Measurements from ENCODE around the gene TMOD2.
"Not testable (repeated sequence)": the region's sequence is repeated elsewhere in the genome, so short reads cannot be mapped to it uniquely, and the experiment has no call there.

Gene TMOD2

DNA sequence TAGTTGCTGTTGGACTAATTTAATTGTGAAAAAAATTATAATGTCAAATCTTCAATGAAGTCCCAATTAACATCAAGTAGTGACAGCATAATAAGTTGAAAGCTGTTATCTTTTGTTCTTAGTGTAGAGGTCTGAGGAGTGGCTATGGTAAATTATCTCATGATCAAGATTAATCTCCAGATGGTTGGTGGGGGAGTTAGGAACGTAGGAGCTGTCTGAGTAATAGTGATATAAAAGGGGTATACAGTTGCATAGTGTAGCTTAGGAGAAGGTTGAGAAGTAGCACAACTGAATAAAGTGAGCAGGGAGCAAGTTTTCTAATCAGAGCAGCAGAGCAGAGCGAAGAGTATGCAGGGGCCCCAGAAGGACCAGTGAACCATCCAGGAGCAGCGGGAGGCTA, 19.5 kb downstream of the TMOD2 start:
- DNase-seq (ENCODE audit: extremely low read depth in 1 of 2, low read depth in 1 of 2) = no peak

DNA sequence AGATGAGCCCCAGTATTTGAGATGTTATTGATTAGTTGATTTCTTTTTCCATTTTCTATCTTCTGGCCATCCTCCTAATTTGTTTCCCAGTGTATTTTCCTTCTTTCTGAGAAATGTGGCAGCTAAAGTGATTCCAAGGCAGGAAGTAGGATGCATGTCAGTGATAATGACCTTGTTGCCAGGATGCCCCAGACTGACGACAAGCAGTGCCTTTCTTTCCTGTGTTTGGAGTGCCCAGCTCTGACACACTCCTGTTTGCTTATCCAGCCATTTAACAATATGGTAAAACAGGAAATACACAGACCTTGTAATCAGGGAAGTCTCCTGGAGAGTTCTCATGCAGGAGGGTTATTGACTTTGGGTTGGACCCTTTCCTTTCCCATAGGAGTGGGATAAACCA, 20.4 kb downstream of the TMOD2 start:
- no peak for DNase-seq (ENCODE audit: extremely low read depth in 1 of 2, low read depth in 1 of 2)

DNA sequence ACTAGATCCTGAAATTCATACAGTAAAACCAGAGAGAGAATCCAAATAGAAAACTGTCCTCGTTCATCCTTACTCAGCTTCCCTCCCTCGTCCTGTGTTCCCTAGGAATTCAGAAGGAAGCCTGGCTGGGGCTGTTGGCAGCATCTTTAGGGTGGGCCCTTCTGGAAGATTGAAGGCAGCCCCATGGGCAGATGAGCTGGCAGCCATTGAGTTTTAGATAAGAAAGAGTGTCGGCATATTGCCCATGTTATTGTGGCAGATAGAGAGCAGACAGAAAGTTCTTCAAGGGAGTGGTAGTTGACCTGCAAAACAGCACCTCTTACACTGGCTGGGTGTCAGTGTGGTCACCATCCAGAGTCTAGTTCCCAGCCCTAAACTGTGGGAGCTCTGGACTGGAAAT, 23.5 kb downstream of the TMOD2 start:
- no peak for DNase-seq (ENCODE audit: extremely low read depth in 1 of 2, low read depth in 1 of 2)

DNA sequence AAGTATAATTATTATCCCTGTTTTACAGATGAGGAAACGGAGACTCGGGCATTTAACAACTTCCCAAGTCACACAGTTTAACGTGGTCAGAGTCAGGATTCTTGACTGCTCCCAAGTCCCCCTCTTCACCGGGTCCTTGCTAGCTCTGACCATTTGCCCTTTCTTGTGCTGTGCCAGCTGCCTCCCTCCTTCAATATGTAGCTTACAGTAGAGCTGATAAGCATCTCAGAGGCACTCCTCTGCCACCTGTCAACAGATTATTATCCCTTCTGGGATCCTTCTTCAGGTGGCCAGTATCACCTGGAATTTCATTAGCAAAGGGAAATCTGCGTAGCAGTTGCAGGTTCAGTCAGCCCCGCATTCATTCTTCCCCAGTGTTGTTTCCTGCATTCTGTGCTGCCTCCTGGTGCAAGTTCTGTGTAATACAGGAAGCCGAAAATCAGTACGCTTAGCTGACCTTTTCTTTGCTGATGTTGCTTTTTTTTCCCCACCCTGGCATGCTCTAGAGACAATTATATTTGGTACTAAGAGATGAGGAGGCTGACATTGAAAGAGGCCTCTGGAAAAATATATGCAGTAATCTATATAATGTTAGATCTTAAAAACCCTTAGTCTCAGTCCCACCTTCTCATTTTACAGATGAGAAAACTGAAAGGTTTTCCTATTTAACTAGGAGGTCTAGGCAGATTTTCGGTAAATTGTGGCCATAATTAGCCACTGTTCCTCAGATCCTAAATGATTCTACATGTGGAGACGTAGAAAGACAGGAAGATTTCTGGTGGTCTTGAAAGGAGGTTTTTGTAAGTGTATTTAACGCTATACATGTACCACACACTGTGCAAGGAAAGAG, 24.8 kb downstream of the TMOD2 start:
- DNase-seq (ENCODE audit: extremely low read depth in 1 of 2, low read depth in 1 of 2) = peak in 1 of 2 donors; percentile 19

DNA sequence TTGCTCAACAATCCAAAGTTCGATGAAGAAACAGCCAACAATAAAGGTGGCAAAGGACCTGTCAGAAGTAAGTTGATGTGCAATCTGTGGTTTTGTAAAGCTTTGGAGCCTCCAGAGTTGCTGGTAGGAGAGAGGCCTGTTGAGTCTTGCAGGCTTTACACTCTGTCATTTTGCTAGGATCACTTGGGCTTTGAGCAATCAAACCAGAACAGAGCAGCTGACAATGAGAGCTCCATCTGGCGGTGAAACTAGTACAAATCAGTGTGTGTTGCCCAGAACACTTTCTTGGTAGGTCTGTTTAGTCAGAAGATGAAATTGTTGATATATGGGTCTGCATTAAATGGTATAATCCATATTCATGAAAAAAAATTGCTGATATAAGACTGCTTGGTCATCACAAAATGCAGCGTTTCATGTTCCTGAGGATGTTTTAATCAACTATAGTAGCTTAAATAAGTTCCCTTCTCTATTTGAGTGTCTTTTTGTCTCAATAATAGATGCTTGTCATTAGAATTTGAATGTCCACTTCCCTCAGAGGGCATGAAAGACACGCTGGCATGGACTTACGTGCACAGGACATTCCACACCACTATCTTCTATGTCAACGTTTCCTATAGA, 25.7 kb downstream of the TMOD2 start:
- DNase-seq (ENCODE audit: extremely low read depth in 1 of 2, low read depth in 1 of 2) = peak; percentile 18 to 33

DNA sequence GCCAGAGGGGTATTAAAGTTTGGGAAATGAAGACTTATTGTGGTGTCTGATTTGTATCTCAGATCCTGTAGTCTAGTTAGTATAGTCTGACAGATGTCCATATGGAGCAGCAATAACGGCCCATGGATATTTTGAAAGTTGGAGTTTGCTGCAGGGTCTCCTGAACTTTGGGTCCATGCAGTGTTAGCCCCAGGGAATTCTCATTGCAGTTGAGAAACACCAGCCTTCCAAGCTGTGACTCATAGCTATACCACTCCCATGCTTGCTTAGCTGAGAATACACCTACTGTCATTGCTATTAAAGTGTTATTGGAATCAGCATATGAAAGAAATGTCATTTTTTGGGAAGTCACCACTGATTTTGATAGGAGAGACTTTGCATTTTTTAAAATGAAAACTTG, 29.2 kb downstream of the TMOD2 start:
- DNase-seq (ENCODE audit: extremely low read depth in 1 of 2, low read depth in 1 of 2) = no peak

DNA sequence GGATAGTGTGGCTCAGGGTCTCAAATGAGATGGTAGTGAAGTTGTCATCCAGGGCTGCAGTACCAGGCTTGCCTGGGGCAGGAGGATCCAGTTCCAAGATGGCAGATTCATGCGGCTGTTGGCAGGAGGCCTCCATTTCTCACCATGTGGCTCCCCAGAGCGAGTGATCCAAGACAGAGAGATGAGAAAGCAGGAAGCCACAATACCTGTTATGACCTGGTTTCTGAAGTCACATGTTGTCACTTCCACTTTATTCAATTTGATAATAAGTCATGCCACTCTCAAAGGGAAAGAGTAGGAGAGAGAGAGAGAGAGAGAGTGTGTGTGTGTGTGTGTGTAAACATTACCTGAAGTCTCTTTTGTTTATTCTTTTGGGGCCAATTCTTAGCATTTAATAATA, 30.1 kb downstream of the TMOD2 start:
- DNase-seq (ENCODE audit: extremely low read depth in 1 of 2, low read depth in 1 of 2) = no peak

DNA sequence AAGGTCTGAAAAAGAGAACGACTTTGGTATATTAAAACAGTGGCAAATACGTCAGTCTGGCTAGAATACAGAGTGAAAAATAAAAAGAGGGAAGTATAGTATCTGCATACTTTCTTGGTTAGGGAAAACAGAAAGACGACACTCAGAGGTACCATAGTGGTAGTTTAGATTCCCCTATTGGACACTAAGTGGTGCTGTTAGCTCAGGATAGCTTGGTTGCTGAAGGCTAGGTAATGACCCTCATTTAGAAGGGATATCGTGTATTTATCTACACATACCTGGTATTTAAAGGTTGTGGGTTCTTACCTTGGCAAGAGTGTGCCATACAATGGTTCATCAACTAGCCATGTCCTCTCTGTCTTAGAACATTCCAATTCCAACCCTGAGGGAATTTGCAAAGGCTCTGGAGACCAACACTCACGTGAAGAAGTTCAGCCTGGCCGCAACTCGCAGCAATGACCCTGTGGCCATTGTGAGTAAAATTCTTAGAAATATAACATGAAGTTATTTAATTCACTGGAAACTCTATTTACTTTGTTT, 31.0 kb downstream of the TMOD2 start:
- DNase-seq (ENCODE audit: extremely low read depth in 1 of 2, low read depth in 1 of 2) = no peak

DNA sequence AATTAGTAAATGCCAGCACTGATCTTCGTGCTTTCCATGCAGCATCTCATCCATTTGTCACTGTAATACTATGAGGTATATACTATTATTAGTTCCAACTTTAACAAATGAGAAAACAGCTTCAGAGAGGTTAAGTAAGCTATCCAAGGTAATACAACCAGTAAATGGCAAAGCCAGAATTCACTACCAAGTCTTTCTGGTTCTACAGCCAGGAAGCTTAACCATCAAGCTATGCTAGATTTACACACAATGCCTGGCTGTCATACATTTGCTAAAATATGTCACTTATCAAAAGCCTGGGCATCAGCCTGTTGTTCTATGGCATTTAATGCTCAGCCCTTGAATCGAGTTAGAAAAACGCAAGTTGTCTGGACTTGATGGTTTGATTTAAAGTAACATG, 32.6 kb downstream of the TMOD2 start:
- no peak for DNase-seq (ENCODE audit: extremely low read depth in 1 of 2, low read depth in 1 of 2)

DNA sequence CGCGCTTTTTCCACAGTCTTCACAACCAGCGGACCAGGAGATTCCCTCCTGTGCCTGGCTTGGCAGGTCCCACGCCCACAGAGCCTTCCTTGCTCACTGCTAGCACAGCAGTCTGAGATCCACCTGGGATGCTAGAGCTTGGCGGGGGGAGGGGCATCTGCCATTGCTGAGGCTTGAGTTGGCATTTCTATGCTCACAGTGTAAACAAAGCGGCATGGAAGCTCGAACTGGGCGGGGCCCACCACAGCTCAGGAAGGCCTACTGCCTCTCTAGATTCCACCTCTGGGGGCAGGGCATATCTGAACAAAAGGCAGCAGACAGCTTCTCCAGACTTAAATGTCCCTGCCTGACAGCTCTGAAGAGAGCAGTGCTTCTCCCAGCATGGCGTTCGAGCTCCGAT, 35.7 kb downstream of the TMOD2 start:
- not testable (repeated sequence) for DNase-seq (ENCODE audit: extremely low read depth in 1 of 2, low read depth in 1 of 2)

DNA sequence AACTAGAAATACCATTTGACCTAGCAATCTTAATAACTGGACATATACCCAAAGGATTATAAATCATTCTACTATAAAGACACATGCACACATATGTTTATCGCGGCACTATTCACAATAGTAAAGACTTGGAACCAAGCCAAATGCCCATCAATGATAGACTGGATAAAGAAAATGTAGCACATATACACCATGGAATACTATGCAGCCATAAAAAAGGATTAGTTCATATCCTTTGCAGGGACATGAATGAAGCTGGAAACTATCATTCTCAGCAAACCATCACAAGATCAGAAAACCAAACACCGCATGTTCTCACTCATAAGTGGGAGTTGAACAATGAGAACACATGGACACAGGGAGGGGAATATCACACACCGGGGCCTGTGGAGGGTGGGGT, 41.1 kb downstream of the TMOD2 start:
- not testable (repeated sequence) for DNase-seq (ENCODE audit: extremely low read depth in 1 of 2, low read depth in 1 of 2)

DNA sequence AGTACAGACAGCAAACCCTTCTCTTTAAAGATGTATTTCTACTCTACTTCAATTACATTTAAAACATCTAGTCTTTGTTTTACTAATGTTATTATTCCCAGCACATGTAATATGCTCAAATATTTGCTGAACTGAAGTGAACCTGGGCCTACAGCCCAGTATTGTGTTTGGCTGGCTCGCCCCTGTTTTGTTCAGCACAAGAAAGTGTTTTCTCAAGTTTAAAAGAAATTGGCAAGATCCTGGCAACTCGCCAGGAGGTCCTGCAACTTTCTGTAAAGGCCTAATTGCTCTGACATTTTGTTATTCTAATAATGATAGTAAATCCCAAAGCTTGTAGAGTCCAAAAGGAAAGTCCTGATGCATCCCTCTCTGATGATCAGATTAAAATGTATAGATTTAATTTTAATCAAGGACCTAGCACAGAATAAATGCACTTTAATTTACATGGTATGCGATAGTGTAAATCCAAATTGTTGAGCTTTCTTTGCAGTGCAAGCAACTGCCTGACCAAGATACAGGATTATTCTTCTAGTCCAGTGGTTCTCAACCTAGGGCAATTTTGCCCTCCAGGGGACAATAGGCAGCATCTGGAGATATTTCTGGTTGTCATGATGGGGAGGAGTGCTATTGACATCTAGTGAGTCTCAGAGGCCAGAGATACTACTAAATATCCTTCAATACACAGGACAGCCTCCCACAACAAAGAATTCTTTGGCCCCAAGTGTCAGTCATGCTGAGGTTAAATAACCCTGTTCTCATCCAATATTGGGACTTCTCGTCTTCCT, 42.3 kb downstream of the TMOD2 start:
- no peak for DNase-seq (ENCODE audit: extremely low read depth in 1 of 2, low read depth in 1 of 2)

DNA sequence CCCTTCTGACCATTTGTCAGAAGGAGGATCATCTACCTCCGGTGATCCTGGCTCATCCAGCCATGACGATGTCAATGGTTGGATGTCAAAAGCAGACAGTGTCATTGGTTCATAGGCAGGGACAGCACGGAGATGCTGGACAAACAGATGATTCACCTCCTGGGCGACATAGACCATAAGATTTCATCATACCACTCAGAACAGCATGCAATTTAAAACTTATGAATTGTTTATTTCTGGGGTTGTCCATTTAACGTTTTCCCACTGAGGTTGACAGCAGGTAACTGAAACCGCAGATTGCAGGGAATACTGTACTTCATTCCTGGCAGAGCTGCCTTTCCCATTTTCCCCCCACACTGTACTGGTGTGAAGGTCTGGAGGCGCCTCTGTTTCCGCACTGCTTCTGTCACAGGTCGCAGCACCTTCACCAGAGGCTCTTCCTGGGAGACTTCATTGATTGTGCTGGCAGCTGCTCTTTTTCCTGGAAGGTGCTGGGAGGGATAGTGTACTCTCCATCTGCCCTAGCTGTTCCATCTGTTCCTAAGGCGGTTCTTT, 45.5 kb downstream of the TMOD2 start:
- no peak for DNase-seq (ENCODE audit: extremely low read depth in 1 of 2, low read depth in 1 of 2)

DNA sequence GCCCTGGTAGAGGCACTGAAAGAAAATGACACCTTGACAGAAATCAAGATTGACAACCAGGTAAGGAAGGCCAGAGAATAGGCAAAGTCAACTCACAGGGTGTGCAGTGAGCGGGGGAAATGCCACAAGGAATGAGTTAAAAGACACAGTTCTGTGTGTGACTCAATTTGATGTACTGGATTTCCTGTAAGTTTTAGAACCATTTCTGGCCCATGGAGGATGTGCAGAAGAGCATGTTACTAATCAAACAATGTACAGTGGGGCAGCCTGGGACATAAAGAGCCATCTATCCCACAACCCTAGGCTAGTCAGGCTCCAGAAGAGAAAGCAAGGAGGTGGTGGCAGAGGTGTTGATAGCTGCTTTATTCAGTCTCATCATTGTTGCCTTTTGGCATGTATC, 46.9 kb downstream of the TMOD2 start:
- DNase-seq (ENCODE audit: extremely low read depth in 1 of 2, low read depth in 1 of 2) = no peak

DNA sequence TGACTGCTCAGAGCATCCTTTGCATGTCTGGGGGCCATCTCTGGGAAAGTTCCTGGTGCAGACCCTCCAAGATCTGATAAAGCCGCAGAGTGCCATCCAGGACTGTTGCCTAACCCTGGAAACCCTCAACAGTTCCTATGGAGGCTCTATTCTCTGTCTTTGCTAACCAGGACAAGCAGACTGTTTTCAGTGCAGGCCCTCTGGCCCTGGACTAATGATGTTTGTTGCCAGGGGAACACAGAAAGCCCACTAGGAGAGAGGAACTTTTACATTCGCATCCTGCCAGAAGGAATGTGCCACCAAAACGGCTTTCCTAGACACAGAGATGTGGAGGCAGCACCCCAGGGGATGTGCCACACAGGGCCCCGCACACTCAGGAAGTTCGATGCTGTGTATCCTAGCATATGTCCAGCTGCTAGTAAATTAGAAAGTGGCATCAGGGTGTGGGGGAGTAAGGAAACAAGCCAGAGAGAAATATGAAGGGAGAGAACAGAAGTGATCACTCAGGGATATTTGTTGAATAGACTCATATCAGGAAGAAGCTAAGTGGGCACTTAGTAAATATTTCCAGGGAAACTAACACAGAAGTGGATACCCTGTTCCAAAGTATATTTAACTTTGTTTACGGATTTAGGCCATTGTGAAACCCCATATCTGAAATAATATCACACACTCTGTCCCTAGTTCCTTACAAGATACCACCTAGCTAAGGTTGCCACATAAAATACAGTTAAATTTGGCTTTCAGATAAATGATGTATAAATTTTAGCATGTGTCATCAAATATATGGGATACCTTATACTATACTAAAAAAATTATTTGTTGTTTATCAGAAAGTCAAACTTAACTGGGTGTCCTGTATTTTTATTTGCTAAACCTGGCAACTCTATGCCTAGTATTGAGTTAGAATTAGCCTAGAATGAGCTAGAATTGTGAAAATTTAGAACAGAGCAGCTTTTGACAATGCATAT, 48.2 kb downstream of the TMOD2 start:
- no peak for DNase-seq (ENCODE audit: extremely low read depth in 1 of 2, low read depth in 1 of 2)

DNA sequence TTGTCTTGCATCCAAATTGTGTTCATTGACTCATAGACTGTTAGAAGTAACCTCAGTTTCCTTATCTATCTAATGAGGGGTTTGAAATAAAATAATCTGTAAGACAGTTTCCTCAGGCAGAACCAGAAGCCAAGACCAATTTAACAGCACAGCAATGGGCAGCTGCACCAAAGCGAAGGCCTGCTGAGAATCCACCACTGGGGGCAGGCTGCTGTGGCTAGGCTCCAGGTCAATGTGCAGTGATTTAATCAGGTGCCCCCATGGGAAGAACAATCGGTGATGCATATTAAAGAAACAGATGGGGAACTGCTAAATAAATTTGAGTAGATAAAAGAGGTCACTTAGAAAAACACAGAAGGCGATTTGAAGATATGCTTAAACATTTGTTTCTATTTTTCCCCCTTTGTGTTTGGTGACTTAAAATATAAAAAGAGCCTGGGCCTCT, 50.0 kb downstream of the TMOD2 start:
- no peak for DNase-seq (ENCODE audit: extremely low read depth in 1 of 2, low read depth in 1 of 2)

DNA sequence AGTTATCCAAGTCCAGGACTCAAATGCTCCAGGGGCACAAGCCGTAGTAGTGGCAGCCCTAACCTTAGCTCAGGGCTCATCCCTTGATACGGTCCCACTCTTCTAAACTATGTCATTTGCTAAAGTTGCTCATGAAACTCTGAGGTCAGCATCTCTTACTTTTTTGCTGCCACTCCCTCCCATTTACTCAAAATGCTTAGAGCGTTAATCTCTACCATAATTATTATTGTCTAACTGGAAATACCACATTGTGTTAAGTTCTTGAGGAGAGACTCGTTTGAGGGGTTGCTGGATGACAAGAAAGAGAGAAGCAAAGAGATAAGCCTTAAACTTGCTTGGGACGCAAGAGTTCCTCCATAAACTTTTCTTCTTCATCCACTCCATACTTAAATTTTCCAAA, 51.2 kb downstream of the TMOD2 start:
- DNase-seq (ENCODE audit: extremely low read depth in 1 of 2, low read depth in 1 of 2) = no peak

DNA sequence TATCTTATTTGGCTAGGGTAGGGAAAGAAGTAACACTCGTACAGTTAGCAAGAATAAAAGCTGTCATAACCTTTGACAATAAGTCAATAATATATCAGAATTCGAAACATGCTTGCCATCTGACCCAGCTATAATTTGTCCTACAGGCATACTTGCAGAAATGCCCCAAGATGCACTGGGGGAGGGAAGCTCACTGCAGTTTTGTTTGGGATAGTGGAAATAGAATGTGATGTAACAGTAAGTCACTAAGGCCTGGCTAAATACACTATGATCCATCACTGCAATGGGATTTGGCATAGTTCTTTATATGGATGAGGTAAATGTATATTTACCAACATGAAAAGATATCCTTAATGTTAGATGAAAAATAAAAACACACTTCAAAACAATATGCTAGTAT, 52.6 kb downstream of the TMOD2 start:
- DNase-seq (ENCODE audit: extremely low read depth in 1 of 2, low read depth in 1 of 2) = no peak

DNA sequence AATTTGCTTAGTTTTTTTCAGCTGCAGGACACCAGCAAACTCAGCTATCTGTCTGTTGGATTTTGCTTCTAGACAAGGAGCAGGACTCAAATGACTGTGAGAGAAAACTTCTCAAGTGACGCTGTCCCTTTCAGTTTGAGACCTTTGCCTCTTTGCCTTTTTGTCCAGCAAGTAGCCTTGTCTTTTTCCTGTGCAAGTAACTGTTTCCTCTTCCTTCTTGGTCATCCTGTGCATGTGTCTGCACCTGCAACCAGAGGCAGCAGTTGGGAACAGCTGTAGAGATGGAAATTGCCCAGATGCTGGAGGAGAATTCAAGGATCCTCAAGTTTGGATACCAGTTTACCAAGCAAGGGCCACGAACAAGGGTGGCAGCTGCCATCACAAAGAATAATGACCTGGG, 54.7 kb downstream of the TMOD2 start:
- DNase-seq (ENCODE audit: extremely low read depth in 1 of 2, low read depth in 1 of 2) = no peak

DNA sequence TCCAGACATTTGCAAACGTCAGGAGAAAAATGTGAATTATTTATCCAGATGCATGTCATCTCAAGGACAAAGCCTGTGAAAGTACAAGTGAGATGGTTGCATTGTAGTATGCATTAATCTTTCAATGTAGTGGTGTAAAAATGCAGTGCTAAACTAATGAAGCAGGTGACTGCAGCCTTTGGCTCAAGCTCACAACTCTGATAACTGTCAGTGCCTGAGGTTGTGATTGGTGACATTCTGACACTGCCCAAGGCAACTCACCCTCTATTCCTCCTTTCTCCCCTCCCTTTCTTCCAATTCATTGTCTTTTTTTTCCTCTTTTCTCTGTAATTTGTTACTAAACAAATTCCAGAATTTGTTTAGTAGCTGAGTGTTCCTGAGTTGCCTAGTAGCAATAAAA, 58.1 kb downstream of the TMOD2 start:
- no peak for DNase-seq (ENCODE audit: extremely low read depth in 1 of 2, low read depth in 1 of 2)
